ENCODE measurements around the gene TRIM67.

The TRIM67 gene

GRCh38 chr1:231182317-231182716 lies 20.5 kb downstream of the TRIM67 start:
- no peak for DNase-seq (ENCODE audit: extremely low read depth in 1 of 2, low read depth in 1 of 2)

GRCh38 chr1:231183639-231184590 lies 22.1 kb downstream of the TRIM67 start:
- DNase-seq (ENCODE audit: extremely low read depth in 1 of 2, low read depth in 1 of 2), result no peak

GRCh38 chr1:231184891-231185290 lies 23.0 kb downstream of the TRIM67 start:
- DNase-seq (ENCODE audit: extremely low read depth in 1 of 2, low read depth in 1 of 2), result no peak

GRCh38 chr1:231185391-231185790 lies 23.5 kb downstream of the TRIM67 start:
- DNase-seq (ENCODE audit: extremely low read depth in 1 of 2, low read depth in 1 of 2), result no peak

GRCh38 chr1:231186356-231187115 lies 24.7 kb downstream of the TRIM67 start:
- DNase-seq (ENCODE audit: extremely low read depth in 1 of 2, low read depth in 1 of 2), result no peak

GRCh38 chr1:231187571-231187970 lies 25.7 kb downstream of the TRIM67 start:
- no peak for DNase-seq (ENCODE audit: extremely low read depth in 1 of 2, low read depth in 1 of 2)

GRCh38 chr1:231188072-231188471 lies 26.2 kb downstream of the TRIM67 start:
- no peak for DNase-seq (ENCODE audit: extremely low read depth in 1 of 2, low read depth in 1 of 2)

GRCh38 chr1:231188768-231189167 lies 26.9 kb downstream of the TRIM67 start:
- no peak for DNase-seq (ENCODE audit: extremely low read depth in 1 of 2, low read depth in 1 of 2)

- no peak for DNase-seq (ENCODE audit: extremely low read depth in 1 of 2, low read depth in 1 of 2)
Observed at GRCh38 chr1:231189683-231190270, 27.9 kb downstream of the TRIM67 start.

- no peak for DNase-seq (ENCODE audit: extremely low read depth in 1 of 2, low read depth in 1 of 2)
Observed at GRCh38 chr1:231190456-231190855, 28.6 kb downstream of the TRIM67 start.

GRCh38 chr1:231192620-231193163 lies 30.8 kb downstream of the TRIM67 start:
- no peak for DNase-seq (ENCODE audit: extremely low read depth in 1 of 2, low read depth in 1 of 2)

- no peak for DNase-seq (ENCODE audit: extremely low read depth in 1 of 2, low read depth in 1 of 2)
Observed at GRCh38 chr1:231193710-231194340, 32.0 kb downstream of the TRIM67 start.

GRCh38 chr1:231194476-231194842 lies 32.6 kb downstream of the TRIM67 start:
- DNase-seq (ENCODE audit: extremely low read depth in 1 of 2, low read depth in 1 of 2), result no peak

- no peak for DNase-seq (ENCODE audit: extremely low read depth in 1 of 2, low read depth in 1 of 2)
Observed at GRCh38 chr1:231194843-231195516, 33.1 kb downstream of the TRIM67 start.

GRCh38 chr1:231196307-231196706 lies 34.4 kb downstream of the TRIM67 start:
- no peak for DNase-seq (ENCODE audit: extremely low read depth in 1 of 2, low read depth in 1 of 2)

- no peak for DNase-seq (ENCODE audit: extremely low read depth in 1 of 2, low read depth in 1 of 2)
Observed at GRCh38 chr1:231196728-231197127, 34.9 kb downstream of the TRIM67 start.

GRCh38 chr1:231199868-231200267 lies 38.0 kb downstream of the TRIM67 start:
- DNase-seq (ENCODE audit: extremely low read depth in 1 of 2, low read depth in 1 of 2), result no peak

GRCh38 chr1:231200388-231201031 lies 38.7 kb downstream of the TRIM67 start:
- DNase-seq (ENCODE audit: extremely low read depth in 1 of 2, low read depth in 1 of 2), result no peak

- no peak for DNase-seq (ENCODE audit: extremely low read depth in 1 of 2, low read depth in 1 of 2)
Observed at GRCh38 chr1:231201375-231201978, 39.6 kb downstream of the TRIM67 start.
